Suprapubic skin (tissue), 4 donors: ENCODE data around the gene KCNAB2. TPM values are rescaled to one million over a fixed set of nuclear protein-coding genes. Genes with fewer than 3 reads are reported as not detected.

ENCODE experiments used
- DNase-seq, 2 donors: peaks; one replicate each; pipeline ENCODE4 v3.0.0-alpha.2; 2019; ENCODE audit warnings: low spot score in 2 of 2
- H3K27ac ChIP-seq: fragments of 200-600 bp; sonication (generic); one replicate; pipeline ENCODE4 v1.5.1; 2019
- H3K27me3 ChIP-seq: fragments of 200-600 bp; sonication (generic); one replicate; pipeline ENCODE4 v1.5.1; 2019
- H3K36me3 ChIP-seq: fragments of 200-600 bp; sonication (generic); one replicate; pipeline ENCODE4 v1.5.1; 2019
- H3K4me1 ChIP-seq: fragments of 200-600 bp; sonication (generic); one replicate; pipeline ENCODE4 v1.5.1; 2019
- H3K4me3 ChIP-seq: fragments of 200-600 bp; sonication (generic); one replicate; pipeline ENCODE4 v1.5.1; 2019; ENCODE audit warnings: mild to moderate bottlenecking
- H3K9me3 ChIP-seq: fragments of 200-600 bp; sonication (generic); one replicate; pipeline ENCODE4 v1.5.1; 2019
- CTCF ChIP-seq, 2 donors: fragments of 200-600 bp in 1 of 2; fragments of 450-650 bp in 1 of 2; sonication (generic) in 1 of 2; IDR thresholded peaks; one replicate each; pipeline ENCODE4 v1.5.1; 2016 to 2019; ENCODE audit warnings: antibody characterized with exemption in 2 of 2, mild to moderate bottlenecking in 1 of 2, moderate library complexity in 1 of 2
- EP300 ChIP-seq: sonication (generic); formaldehyde crosslinking; IDR thresholded peaks from one replicate; pipeline ENCODE4 v1.6.1; 2017; ENCODE audit warnings: antibody characterized with exemption
- POLR2A ChIP-seq, 2 donors: fragments of 450-650 bp; IDR thresholded peaks; one replicate each; pipeline ENCODE4 v1.6.1; 2017; ENCODE audit warnings: antibody characterized with exemption in 2 of 2, mild to moderate bottlenecking in 2 of 2, moderate library complexity in 2 of 2
- POLR2AphosphoS5 ChIP-seq, 3 donors: sonication (generic); formaldehyde crosslinking; IDR thresholded peaks; one replicate each; pipeline ENCODE4 v1.6.1; 2017; ENCODE audit warnings: antibody characterized with exemption in 3 of 3
- WGBS: methylation state at CpG from one replicate; pipeline ENCODE4 v1.1.5; 2018; 5-methylcytosine and 5-hydroxymethylcytosine counted together
- total RNA-seq, 4 donors: library from RNA; depleted of rRNA; stranded (reverse); fragments of >200 nt; gene quantifications; one replicate each; pipeline ENCODE4 v1.1.0, GENCODE V29; 2016

KCNAB2 gene
- total RNA-seq, 4 donors from 2014 or later: 13.3 to 17.5 (median 16.2) TPM

- TF ChIP-seq CTCF (IDR thresholded peaks at IDR 0.05): no peak
- no peak for TF ChIP-seq EP300
- no peak for TF ChIP-seq POLR2AphosphoS5 (IDR thresholded peaks at IDR 0.05)
- TF ChIP-seq POLR2A (IDR thresholded peaks at IDR 0.05): no peak
- Histone ChIP-seq H3K27me3 (peaks cover 9% of the 10 kb centered on the region), H3K4me1 (peaks cover 22% of the 10 kb centered on the region), H3K27ac (no peak overlapping the region), H3K4me3 (no peak overlapping the region), H3K36me3 (no peaks in the 10 kb centered on the region), H3K9me3 (no peaks in the 10 kb centered on the region)
- no peak for DNase-seq
- WGBS: 90% methylated on average over 6 of the region's 6 CpGs
Observed at GRCh38 chr1:6024376-6024775, 21.3 kb upstream of the KCNAB2 start.

- H3K36me3 ChIP-seq: no peaks in the 10 kb centered on the region
- no peak for TF ChIP-seq POLR2A (IDR thresholded peaks at IDR 0.05)
- no peak for TF ChIP-seq EP300
- TF ChIP-seq CTCF (IDR thresholded peaks at IDR 0.05): no peak
- TF ChIP-seq POLR2AphosphoS5 (IDR thresholded peaks at IDR 0.05): no peak
- 31% methylated on average over 9 of the region's 29 CpGs for WGBS
- H3K9me3 ChIP-seq: no peaks in the 10 kb centered on the region
- no peak for DNase-seq
- peak overlapping the region; percentile 39 for H3K4me3 ChIP-seq
- H3K4me1 ChIP-seq: peaks cover 22% of the 10 kb centered on the region
- H3K27me3 ChIP-seq: peaks cover 9% of the 10 kb centered on the region
- no peak overlapping the region for H3K27ac ChIP-seq
Observed at GRCh38 chr1:6025269-6026094, 20.2 kb upstream of the KCNAB2 start.

GRCh38 chr1:6026095-6026809 is 19.4 kb upstream of the KCNAB2 start:
- no peaks in the 10 kb centered on the region for H3K36me3 ChIP-seq
- peak overlapping the region; percentile 45 for H3K27ac ChIP-seq
- H3K4me3 ChIP-seq: peak overlapping the region; percentile 39
- peaks cover 9% of the 10 kb centered on the region for H3K27me3 ChIP-seq
- 51% methylated on average over 7 of the region's 34 CpGs for WGBS
- peak; percentile 86 to 89 for DNase-seq
- H3K4me1 ChIP-seq: peaks cover 22% of the 10 kb centered on the region
- no peak for TF ChIP-seq CTCF (IDR thresholded peaks at IDR 0.05)
- TF ChIP-seq POLR2A (IDR thresholded peaks at IDR 0.05): no peak
- peak in 1 of 3 donors; percentile 63 for TF ChIP-seq POLR2AphosphoS5 (IDR thresholded peaks at IDR 0.05)
- H3K9me3 ChIP-seq: no peaks in the 10 kb centered on the region

DNA sequence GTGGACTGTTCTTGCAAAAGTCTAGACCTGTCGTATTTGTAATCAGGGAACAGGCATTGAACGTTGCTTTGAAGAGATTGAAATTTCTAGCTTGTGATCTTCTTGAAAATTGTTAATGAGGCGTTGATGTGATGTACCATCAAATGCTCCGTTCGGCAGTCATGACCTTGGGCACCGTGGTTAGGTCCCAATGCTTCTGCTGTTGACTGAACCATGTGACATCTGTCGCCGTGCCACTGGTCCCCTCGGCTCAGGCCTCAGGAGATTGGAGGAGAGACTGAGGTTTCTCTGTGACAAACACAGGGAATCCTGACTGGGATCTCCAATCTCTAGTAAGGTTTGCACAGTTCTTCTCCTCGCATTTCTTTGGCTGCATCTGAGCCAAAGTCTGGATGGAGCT is 18.1 kb upstream of the KCNAB2 start:
- no peak for DNase-seq
- no peak for TF ChIP-seq CTCF (IDR thresholded peaks at IDR 0.05)
- TF ChIP-seq EP300: no peak
- no peak for TF ChIP-seq POLR2AphosphoS5 (IDR thresholded peaks at IDR 0.05)
- no peak for TF ChIP-seq POLR2A (IDR thresholded peaks at IDR 0.05)
- Histone ChIP-seq H3K4me1 (peaks cover 22% of the 10 kb centered on the region), H3K27me3 (peaks cover 9% of the 10 kb centered on the region), H3K27ac (no peak overlapping the region), H3K36me3 (no peaks in the 10 kb centered on the region), H3K9me3 (no peaks in the 10 kb centered on the region), H3K4me3 (peak overlapping the region; percentile 10)
- WGBS: 65% methylated on average over 10 of the region's 10 CpGs
